HEK293 (cell line): ENCODE measurements around the gene LIN52.

Experiments used
- CTCF ChIA-PET: fragments of 350-600 bp; formaldehyde crosslinking; extraction: SDS; loops from one replicate; lab custom pipeline; 2021; ENCODE audit warnings: antibody characterized with exemption; lab: Yijun Ruan, JAX
- POLR2A ChIA-PET: fragments of 300-600 bp; formaldehyde crosslinking; extraction: SDS; loops from one replicate; lab custom pipeline; 2020; ENCODE audit warnings: antibody characterized with exemption, inconsistent platforms; lab: Yijun Ruan, JAX
- H3K27ac ChIP-seq: fragments of 200-500 bp; sonication (Bioruptor generic); 2 replicates; pipeline ENCODE4 v1.5.1; 2014; ENCODE audit warnings: low read depth, low read length, control low read depth, inconsistent platforms; ENCODE audit errors: extremely low read depth
- H3K36me3 ChIP-seq, 2 experiments: fragments of 200-500 bp in 1 of 2; sonication (Bioruptor generic) in 1 of 2; 1 replicate in 1 of 2; 2 replicates in 1 of 2; pipeline ENCODE4 v1.5.1; 2014 to 2017; ENCODE audit warnings: inconsistent platforms in 2 of 2, low read length in 2 of 2; ENCODE audit not compliant: control insufficient read depth in 2 of 2, insufficient read depth in 1 of 2
- H3K4me1 ChIP-seq: fragments of 200-500 bp; sonication (Bioruptor generic); 2 replicates; pipeline ENCODE4 v1.5.1; 2014; ENCODE audit warnings: mild to moderate bottlenecking, low read length, inconsistent platforms; ENCODE audit not compliant: control insufficient read depth, insufficient read depth
- H3K4me3 ChIP-seq: 2 replicates; pipeline ENCODE4 v1.5.1; 2011; ENCODE audit warnings: low read depth, mild to moderate bottlenecking, control low read depth, low read length, moderate library complexity
- H3K9me3 ChIP-seq: fragments of 200-500 bp; sonication (Bioruptor generic); 2 replicates; pipeline ENCODE4 v1.5.1; 2014; ENCODE audit warnings: low read depth, low read length, inconsistent platforms; ENCODE audit not compliant: control insufficient read depth, insufficient read depth
- GLI4 ChIP-seq: fragments of 450-650 bp; formaldehyde crosslinking; IDR thresholded peaks from 2 replicates; pipeline ENCODE4 v1.5.1; 2016; ENCODE audit warnings: missing biosample characterization, missing genetic modification characterization
- GLIS1 ChIP-seq: fragments of 450-650 bp; formaldehyde crosslinking; IDR thresholded peaks from 2 replicates; pipeline ENCODE4 v1.5.1; 2016; ENCODE audit warnings: missing biosample characterization, missing genetic modification characterization
- KLF1 ChIP-seq: fragments of 450-650 bp; formaldehyde crosslinking; IDR thresholded peaks from 2 replicates; pipeline ENCODE4 v1.5.1; 2016; ENCODE audit warnings: missing biosample characterization, missing genetic modification characterization
- SETDB1 ChIP-seq: IDR thresholded peaks from one replicate; pipeline ENCODE4 v1.6.1; 2017; ENCODE audit warnings: mild to moderate bottlenecking, low read length, moderate library complexity, mixed read lengths; ENCODE audit not compliant: insufficient read length
- ZBTB17 ChIP-seq: fragments of 450-650 bp; formaldehyde crosslinking; IDR thresholded peaks from 2 replicates; pipeline ENCODE4 v1.5.1; 2016; ENCODE audit warnings: missing biosample characterization, missing genetic modification characterization
- ZNF132 ChIP-seq: fragments of 450-650 bp; formaldehyde crosslinking; IDR thresholded peaks from 2 replicates; pipeline ENCODE4 v1.5.1; 2017; ENCODE audit warnings: missing biosample characterization, missing genetic modification characterization, borderline replicate concordance
- ZNF146 ChIP-seq: fragments of 450-650 bp; formaldehyde crosslinking; IDR thresholded peaks from 2 replicates; pipeline ENCODE4 v1.5.1; 2016; ENCODE audit warnings: missing biosample characterization, missing genetic modification characterization
- ZNF2 ChIP-seq: fragments of 450-650 bp; formaldehyde crosslinking; IDR thresholded peaks from 2 replicates; pipeline ENCODE4 v1.5.1; 2016; ENCODE audit warnings: missing biosample characterization, missing genetic modification characterization
- ZNF214 ChIP-seq: fragments of 450-650 bp; formaldehyde crosslinking; IDR thresholded peaks from 2 replicates; pipeline ENCODE4 v1.5.1; 2017; ENCODE audit warnings: missing biosample characterization, mild to moderate bottlenecking, missing genetic modification characterization, borderline replicate concordance
- ZNF426 ChIP-seq: fragments of 450-650 bp; formaldehyde crosslinking; IDR thresholded peaks from 2 replicates; pipeline ENCODE4 v1.5.1; 2017; ENCODE audit warnings: missing biosample characterization, missing genetic modification characterization, mild to moderate bottlenecking, inconsistent platforms, moderate library complexity
- ZNF48 ChIP-seq: fragments of 450-650 bp; formaldehyde crosslinking; IDR thresholded peaks from 2 replicates; pipeline ENCODE4 v1.5.1; 2016; ENCODE audit warnings: missing biosample characterization, missing genetic modification characterization
- ZNF518A ChIP-seq: fragments of 450-650 bp; formaldehyde crosslinking; conservative IDR thresholded peaks from 2 replicates; pipeline ENCODE4 v1.5.1; 2016; ENCODE audit warnings: low read depth, missing biosample characterization, missing genetic modification characterization
- ZNF600 ChIP-seq: fragments of 450-650 bp; formaldehyde crosslinking; IDR thresholded peaks from 2 replicates; pipeline ENCODE4 v1.5.1; 2016; ENCODE audit warnings: missing biosample characterization, missing genetic modification characterization
- ZNF624 ChIP-seq: fragments of 450-650 bp; formaldehyde crosslinking; IDR thresholded peaks from 2 replicates; pipeline ENCODE4 v1.5.1; 2017; ENCODE audit warnings: missing biosample characterization, missing genetic modification characterization
- ZNF76 ChIP-seq: fragments of 450-650 bp; formaldehyde crosslinking; IDR thresholded peaks from 2 replicates; pipeline ENCODE4; 2016; ENCODE audit warnings: low read depth, missing biosample characterization, missing genetic modification characterization, borderline replicate concordance
- ZNF777 ChIP-seq: fragments of 450-650 bp; formaldehyde crosslinking; IDR thresholded peaks from 2 replicates; pipeline ENCODE4 v1.5.1; 2017; ENCODE audit warnings: missing biosample characterization, missing genetic modification characterization, borderline replicate concordance
- ZSCAN4 ChIP-seq: fragments of 450-650 bp; formaldehyde crosslinking; IDR thresholded peaks from 2 replicates; pipeline ENCODE4 v1.5.1; 2017; ENCODE audit warnings: missing biosample characterization, missing genetic modification characterization
- TF ChIP-seq, protein P1 (sequence below): fragments of 450-650 bp; formaldehyde crosslinking; IDR thresholded peaks from 2 replicates; pipeline ENCODE4 v1.5.1; 2016; ENCODE audit warnings: missing biosample characterization, missing genetic modification characterization

The LIN52 gene

DNA sequence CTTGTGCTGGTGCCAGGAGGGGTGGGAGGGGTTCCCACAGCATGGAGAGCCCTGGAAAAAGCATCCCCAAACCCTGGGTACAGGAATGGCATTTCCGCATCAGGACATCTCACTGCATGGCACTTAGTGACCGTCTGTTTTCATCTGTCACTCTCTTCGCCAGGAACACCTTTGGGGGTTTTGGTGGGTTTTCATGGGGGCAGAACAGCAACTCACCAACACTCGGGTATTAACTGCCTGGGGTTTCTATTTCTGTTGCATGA lies 158.0 kb downstream of the LIN52 start:
- CTCF ChIA-PET, result interaction anchor here (0.6 to 0.7 kb wide), 2 partner anchors 14 to 219 kb away, joined by 3 read pairs; no protein-coding TSS in a partner anchor

DNA sequence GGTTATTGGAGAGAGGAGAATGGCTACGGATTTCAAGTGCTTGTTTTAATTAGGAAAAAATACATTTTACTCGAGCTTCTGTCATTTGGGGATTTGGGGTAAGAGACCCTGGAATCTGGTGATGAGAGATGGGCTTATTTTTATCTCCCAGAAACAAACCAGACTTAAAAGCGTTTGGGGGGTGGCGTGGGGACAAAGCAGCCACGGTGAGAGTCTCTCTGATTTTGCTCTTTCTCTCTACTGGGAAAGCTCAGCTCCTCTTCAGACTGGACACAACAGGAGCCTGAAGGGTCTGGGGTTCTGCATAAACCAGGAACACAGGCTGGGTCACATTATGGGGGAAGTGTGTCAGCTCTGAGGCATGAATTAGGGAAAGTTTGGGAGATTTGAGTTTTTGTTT lies 158.3 kb downstream of the LIN52 start:
- no peaks in the 10 kb centered on the region for H3K4me1 ChIP-seq
- no peaks in the 10 kb centered on the region for H3K9me3 ChIP-seq
- TF ChIP-seq ZSCAN4 (tag by site-specific recombination), result no peak
- TF ChIP-seq ZNF426, result no peak
- TF ChIP-seq ZNF132 (tag by site-specific recombination), result no peak
- no peak for TF ChIP-seq ZNF214 (tag by site-specific recombination)
- no peak for TF ChIP-seq SETDB1
- TF ChIP-seq ZBTB17, result no peak
- no peak for TF ChIP-seq ZNF624 (tag by site-specific recombination)
- TF ChIP-seq, protein P1, sequence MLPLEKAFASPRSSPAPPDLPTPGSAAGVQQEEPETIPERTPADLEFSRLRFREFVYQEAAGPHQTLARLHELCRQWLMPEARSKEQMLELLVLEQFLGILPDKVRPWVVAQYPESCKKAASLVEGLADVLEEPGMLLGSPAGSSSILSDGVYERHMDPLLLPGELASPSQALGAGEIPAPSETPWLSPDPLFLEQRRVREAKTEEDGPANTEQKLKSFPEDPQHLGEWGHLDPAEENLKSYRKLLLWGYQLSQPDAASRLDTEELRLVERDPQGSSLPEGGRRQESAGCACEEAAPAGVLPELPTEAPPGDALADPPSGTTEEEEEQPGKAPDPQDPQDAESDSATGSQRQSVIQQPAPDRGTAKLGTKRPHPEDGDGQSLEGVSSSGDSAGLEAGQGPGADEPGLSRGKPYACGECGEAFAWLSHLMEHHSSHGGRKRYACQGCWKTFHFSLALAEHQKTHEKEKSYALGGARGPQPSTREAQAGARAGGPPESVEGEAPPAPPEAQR (tag by site-specific recombination), result no peak
- no peak for TF ChIP-seq GLIS1 (tag by site-specific recombination)
- no peak for TF ChIP-seq ZNF600 (tag by site-specific recombination)
- TF ChIP-seq ZNF48, result no peak
- TF ChIP-seq ZNF146, result no peak
- no peak for TF ChIP-seq GLI4 (tag by site-specific recombination)
- no peak for TF ChIP-seq ZNF518A
- no peak for TF ChIP-seq KLF1 (tag by site-specific recombination)
- no peak for TF ChIP-seq ZNF76
- no peak overlapping the region for H3K4me3 ChIP-seq
- POLR2A ChIA-PET, result no interaction called here
- H3K36me3 ChIP-seq, result no peaks in the 10 kb centered on the region
- no peak overlapping the region for H3K27ac ChIP-seq
- CTCF ChIA-PET, result interaction anchor here (0.6 kb wide), 1 partner anchor 14 kb away, joined by 3 read pairs; no protein-coding TSS in a partner anchor

More for the DNA sequence above, 158.0 kb downstream of the LIN52 start:
- TF ChIP-seq ZNF2 (tag by site-specific recombination) (no peak), ZNF777 (tag by site-specific recombination) (no peak)
- TF ChIP-seq, all 188 proteins: peak for 0
- H3K9me3 ChIP-seq, result no peaks in the 10 kb centered on the region
- POLR2A ChIA-PET, result no interaction called here
- no peaks in the 10 kb centered on the region for H3K36me3 ChIP-seq
- no peak overlapping the region for H3K27ac ChIP-seq
- no peak overlapping the region for H3K4me3 ChIP-seq
- no peaks in the 10 kb centered on the region for H3K4me1 ChIP-seq
